GM12801 (cell line): Measurements from ENCODE around the gene RNF166.

Experiments used
- CTCF ChIP-seq: IDR thresholded peaks from one replicate; pipeline ENCODE4 v1.5.1; 2011; ENCODE audit warnings: control low read depth; ENCODE audit not compliant: insufficient read length; ENCODE audit errors: extremely low read depth

The RNF166 gene

GRCh38 chr16:88715312-88716190, 9.3 kb upstream of the RNF166 start:
- no peak for TF ChIP-seq CTCF

GRCh38 chr16:88714420-88715302, 8.5 kb upstream of the RNF166 start:
- no peak for TF ChIP-seq CTCF

- no peak for TF ChIP-seq CTCF
Measured at GRCh38 chr16:88713568-88714419, 7.6 kb upstream of the RNF166 start.

GRCh38 chr16:88713054-88713453, 6.8 kb upstream of the RNF166 start:
- TF ChIP-seq CTCF, result no peak

- TF ChIP-seq CTCF, result no peak
Measured at GRCh38 chr16:88712362-88712979, 6.3 kb upstream of the RNF166 start.

GRCh38 chr16:88711750-88712340, 5.6 kb upstream of the RNF166 start:
- TF ChIP-seq CTCF, result no peak
